ENCODE results near the gene FHL2.

Gene FHL2

DNA sequence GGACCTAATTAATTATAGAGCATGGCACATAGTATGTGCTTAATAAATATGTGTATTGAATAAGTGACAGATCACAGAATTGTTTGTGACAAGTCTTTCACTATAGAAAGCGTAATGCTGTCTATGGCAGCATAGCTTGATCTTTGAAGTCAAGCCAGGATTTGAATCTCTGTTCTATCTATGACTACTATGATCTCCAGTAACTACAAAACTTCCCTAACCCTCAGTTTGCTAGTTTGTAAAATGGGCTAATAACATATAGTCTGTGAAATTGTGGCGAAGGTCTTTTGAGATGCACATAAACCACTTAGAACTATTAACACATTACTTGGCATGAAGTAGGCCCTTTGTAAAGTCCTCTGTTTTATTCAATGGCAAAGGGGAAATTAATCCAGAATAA is 4.0 kb upstream of the FHL2 start:
- FAIRE-seq (no peak), DNase-seq (ENCODE audit: extremely low spot score, insufficient read length, low read depth) (no peak)

- no peak for FAIRE-seq
- no peak for DNase-seq (ENCODE audit: extremely low spot score, insufficient read length, low read depth)
Measured at GRCh38 chr2:105401867-105402266, 3.0 kb upstream of the FHL2 start.

- DNase-seq (ENCODE audit: extremely low spot score, insufficient read length, low read depth) (no peak), FAIRE-seq (no peak)
Measured at GRCh38 chr2:105400138-105400540, 1.3 kb upstream of the FHL2 start.

GRCh38 chr2:105399207-105399861 is 483 bp upstream of the FHL2 start:
- DNase-seq (ENCODE audit: extremely low spot score, insufficient read length, low read depth) (no peak), FAIRE-seq (no peak)

- DNase-seq (ENCODE audit: extremely low spot score, insufficient read length, low read depth) (no peak), FAIRE-seq (no peak)
Measured at GRCh38 chr2:105397953-105398335, 907 bp downstream of the FHL2 start.

- no peak for DNase-seq (ENCODE audit: extremely low spot score, insufficient read length, low read depth)
- FAIRE-seq, result no peak
Measured at GRCh38 chr2:105397025-105397722, 1.7 kb downstream of the FHL2 start.

- no peak for DNase-seq (ENCODE audit: extremely low spot score, insufficient read length, low read depth)
- FAIRE-seq, result no peak
Measured at GRCh38 chr2:105396254-105397024, 2.4 kb downstream of the FHL2 start.

DNA sequence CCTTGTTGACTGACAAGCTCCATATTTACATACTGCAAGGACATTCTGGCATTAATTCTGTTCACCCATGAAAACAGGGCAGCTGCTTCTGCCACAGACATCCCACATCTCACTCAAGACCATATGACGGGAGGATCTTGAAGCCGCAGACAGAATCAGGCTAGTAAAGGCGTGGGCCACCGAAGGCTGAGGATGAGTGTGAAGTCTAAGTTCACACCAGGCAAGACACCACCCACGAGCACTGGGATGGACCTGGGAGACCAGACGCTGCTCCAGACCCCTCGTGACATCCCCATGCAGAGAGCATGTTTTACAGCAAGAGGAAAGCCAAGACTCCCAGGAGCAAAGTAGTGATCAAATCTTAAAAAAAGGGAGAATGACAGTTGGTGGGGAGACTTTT is 3.2 kb downstream of the FHL2 start:
- FAIRE-seq, result no peak
- no peak for DNase-seq (ENCODE audit: extremely low spot score, insufficient read length, low read depth)

GRCh38 chr2:105394951-105395611 is 3.8 kb downstream of the FHL2 start:
- FAIRE-seq (no peak), DNase-seq (ENCODE audit: extremely low spot score, insufficient read length, low read depth) (no peak)

- DNase-seq (ENCODE audit: extremely low spot score, insufficient read length, low read depth) (no peak), FAIRE-seq (no peak)
Measured at GRCh38 chr2:105393373-105394055, 5.3 kb downstream of the FHL2 start.

DNA sequence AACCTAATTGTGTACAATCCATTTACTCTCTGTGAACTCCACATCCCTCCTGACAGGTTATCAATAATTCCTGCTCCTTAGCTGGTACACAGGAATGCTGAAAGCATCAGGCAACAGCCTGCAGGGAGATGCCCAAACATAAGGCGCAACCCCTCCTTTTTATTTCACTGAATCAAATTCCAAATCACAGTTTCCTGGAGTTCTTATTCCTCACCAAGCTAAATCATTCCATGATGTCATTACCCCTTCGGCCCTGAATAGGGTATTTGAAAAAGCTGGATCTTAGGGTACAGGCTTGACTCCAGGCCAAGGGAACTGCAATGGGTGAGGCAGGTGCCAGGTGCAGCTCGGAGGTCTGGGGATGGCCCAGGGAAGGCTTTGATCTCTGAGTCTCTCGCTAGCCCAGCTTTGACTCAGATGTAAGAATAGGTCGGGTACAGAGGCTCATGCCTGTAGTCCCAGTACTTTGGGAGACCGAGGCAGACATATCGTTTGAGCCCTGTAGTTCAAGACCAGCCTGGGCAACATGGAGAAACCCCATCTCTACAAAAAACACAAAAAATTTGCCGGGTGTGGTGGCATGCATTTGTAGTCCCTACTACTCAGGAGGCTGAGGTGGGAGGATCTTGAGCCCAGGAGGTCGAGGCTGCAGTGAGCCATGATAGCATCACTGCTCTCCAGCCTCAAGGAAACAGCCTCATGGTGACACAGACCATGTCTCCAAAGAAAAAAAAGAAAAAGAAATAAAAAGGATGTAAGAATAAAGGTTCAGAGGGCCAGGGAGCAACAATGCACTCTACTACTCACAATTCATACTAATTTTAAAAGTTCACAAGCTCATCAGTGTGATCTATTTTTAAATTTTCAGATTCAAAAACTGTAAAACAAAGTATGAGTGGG is 6.8 kb downstream of the FHL2 start:
- no peak for DNase-seq (ENCODE audit: extremely low spot score, insufficient read length, low read depth)
- FAIRE-seq, result no peak

DNA sequence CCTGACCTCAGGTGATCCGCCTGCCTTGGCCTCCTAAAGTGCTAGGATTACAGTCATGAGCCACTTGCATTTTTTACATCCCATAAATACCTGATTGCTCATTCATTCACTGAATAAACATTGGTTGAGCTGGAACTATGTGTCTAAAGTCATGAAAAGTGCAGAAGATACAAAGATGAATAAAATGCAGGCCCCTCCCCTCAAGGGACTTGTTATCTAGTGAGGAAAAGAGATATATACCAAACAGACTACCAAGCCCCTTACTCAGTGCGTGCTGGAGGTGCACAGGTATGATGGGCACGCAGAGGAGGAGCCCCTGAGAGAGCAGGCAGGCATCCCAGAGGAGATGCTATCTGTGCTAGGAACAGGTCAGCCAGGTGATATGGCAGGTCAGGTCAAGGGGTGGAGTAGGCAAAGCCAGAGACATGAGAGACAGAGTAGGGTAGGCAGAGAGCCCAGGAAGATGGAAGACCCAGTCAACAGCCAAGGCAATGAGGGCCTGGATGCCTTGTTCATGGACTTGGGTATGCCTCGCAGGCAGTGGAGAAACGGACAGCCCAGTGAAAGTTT is 7.7 kb downstream of the FHL2 start:
- DNase-seq (ENCODE audit: extremely low spot score, insufficient read length, low read depth) (no peak), FAIRE-seq (no peak)

GRCh38 chr2:105390454-105390853 is 8.4 kb downstream of the FHL2 start:
- FAIRE-seq (no peak), DNase-seq (ENCODE audit: extremely low spot score, insufficient read length, low read depth) (no peak)

- no peak for DNase-seq (ENCODE audit: extremely low spot score, insufficient read length, low read depth)
- FAIRE-seq, result no peak
Measured at GRCh38 chr2:105388971-105389381, 9.9 kb downstream of the FHL2 start.

GRCh38 chr2:105387225-105387624 is 11.6 kb downstream of the FHL2 start:
- FAIRE-seq, result no peak
- DNase-seq (ENCODE audit: extremely low spot score, insufficient read length, low read depth), result no peak

DNA sequence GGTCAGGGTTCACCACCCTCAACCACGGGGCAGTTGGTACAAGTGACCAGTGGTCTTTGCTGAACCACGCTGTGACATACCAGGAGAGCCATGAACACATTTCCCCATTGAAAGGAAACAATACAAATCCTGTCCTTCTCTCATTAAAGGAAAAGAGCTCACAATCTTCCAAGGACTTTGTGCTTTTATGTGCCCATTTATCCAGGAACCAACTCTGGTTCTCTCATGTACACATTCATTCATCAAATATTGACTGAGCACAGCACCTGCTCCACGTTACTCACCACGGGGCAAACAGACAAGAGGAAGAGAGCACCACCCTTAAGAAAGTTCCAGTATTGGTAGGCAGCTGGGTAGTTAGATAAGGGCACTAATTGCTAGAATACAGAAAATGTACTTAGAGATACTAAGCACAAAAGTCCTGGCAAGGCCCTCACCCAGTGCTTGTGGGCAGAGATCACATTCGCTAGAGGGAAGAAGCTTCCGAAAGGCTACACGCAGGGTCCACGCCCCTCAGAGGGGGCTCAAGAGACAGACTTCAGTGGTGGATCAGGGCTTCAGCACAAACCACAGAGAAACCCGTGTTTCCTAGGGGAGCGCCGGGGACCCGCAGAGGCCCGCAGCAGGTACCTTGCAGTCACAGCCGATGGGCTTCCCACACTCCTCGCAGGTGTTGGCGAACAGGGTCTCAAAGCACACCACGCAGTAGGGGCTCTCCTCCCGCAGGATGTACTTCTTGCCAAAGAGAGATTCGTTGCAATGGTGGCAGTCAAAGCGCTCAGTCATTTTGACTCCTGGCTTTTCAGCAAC is 12.9 kb downstream of the FHL2 start:
- no peak for DNase-seq (ENCODE audit: extremely low spot score, insufficient read length, low read depth)
- no peak for FAIRE-seq

GRCh38 chr2:105384861-105385260 is 14.0 kb downstream of the FHL2 start:
- no peak for DNase-seq (ENCODE audit: extremely low spot score, insufficient read length, low read depth)
- FAIRE-seq, result no peak

DNA sequence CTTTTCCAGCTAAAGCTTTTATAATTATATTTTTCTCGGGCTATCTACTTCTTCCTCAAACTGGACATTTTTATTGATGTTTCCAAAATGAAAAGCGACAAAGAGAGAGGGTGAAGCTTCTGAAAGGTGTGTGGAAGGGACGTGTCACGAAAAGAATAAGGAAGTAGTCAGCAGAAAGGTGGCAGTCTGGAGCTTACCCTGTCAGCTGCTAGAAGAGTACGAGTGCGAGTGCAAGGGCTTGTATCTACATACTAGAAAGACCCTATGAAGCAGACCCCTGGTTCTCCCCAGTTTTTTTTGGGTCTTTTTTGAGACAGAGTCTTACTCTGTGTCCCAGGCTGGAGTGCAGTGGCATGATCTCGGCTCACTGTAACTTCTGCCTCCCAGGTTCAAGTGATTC is 14.6 kb downstream of the FHL2 start:
- FAIRE-seq (no peak), DNase-seq (ENCODE audit: extremely low spot score, insufficient read length, low read depth) (no peak)
